CD14-positive monocyte (primary cell): ENCODE data around the gene ZNF710. TPM values are rescaled to one million over a fixed set of nuclear protein-coding genes. Genes with fewer than 3 reads are reported as not detected.

Source experiments
- DNase-seq, 3 donors: peaks; one replicate each; pipeline ENCODE4 v3.0.0-alpha.2; 2011 to 2022
- H2AFZ ChIP-seq: 2 replicates; pipeline ENCODE4 v1.6.0; 2012; ENCODE audit warnings: mild to moderate bottlenecking, low read depth, low read length, inconsistent platforms; ENCODE audit not compliant: insufficient read depth, poor library complexity, severe bottlenecking
- H3K27ac ChIP-seq, 2 donors: 1 replicate in 1 of 2; 2 replicates in 1 of 2; pipeline ENCODE4 v1.5.1; 2012 to 2013; ENCODE audit warnings: low read length in 2 of 2, control low read depth in 1 of 2, inconsistent platforms in 1 of 2, low read depth in 1 of 2, mild to moderate bottlenecking in 1 of 2
- H3K27me3 ChIP-seq, 2 donors: one replicate each; pipeline versions ENCODE4 v1.6.0 to v1.6.1; 2011 to 2013; ENCODE audit warnings: low read length in 2 of 2; ENCODE audit not compliant: control insufficient read depth in 2 of 2, insufficient read depth in 2 of 2
- H3K36me3 ChIP-seq, 2 donors: replicated peaks in 1 of 2; 1 replicate in 1 of 2; 2 replicates in 1 of 2; pipeline versions ENCODE4 v1.5.1 to v1.6.1; 2012 to 2013; ENCODE audit warnings: low read length in 2 of 2, control low read depth in 1 of 2, inconsistent platforms in 1 of 2, mild to moderate bottlenecking in 1 of 2; ENCODE audit not compliant: insufficient read depth in 2 of 2, control insufficient read depth in 1 of 2
- H3K4me1 ChIP-seq, 2 donors: 1 replicate in 1 of 2; 2 replicates in 1 of 2; pipeline versions ENCODE4 v1.5.1 to v1.6.1; 2012 to 2013; ENCODE audit warnings: low read length in 2 of 2, control low read depth in 1 of 2, inconsistent platforms in 1 of 2, mild to moderate bottlenecking in 1 of 2, moderate library complexity in 1 of 2; ENCODE audit not compliant: insufficient read depth in 2 of 2, control insufficient read depth in 1 of 2
- H3K4me2 ChIP-seq: replicated peaks from 2 replicates; pipeline ENCODE3; 2012; ENCODE audit warnings: low read length, moderate library complexity, mild to moderate bottlenecking; ENCODE audit not compliant: poor library complexity, severe bottlenecking; ENCODE audit errors: extremely low read depth
- H3K4me3 ChIP-seq, 3 experiments: fragments of 200-600 bp in 1 of 3; sonication (generic) in 1 of 3; replicated peaks in 1 of 3; 1 replicate in 2 of 3; 2 replicates in 1 of 3; pipeline ENCODE4 v1.5.1; 2011 to 2013; ENCODE audit warnings: low read length in 3 of 3, mild to moderate bottlenecking in 3 of 3, control low read depth in 2 of 3, low read depth in 2 of 3, inconsistent platforms in 1 of 3, moderate library complexity in 1 of 3
- H3K79me2 ChIP-seq: 2 replicates; pipeline ENCODE4 v1.6.0; 2012; ENCODE audit warnings: mild to moderate bottlenecking, control low read depth, inconsistent platforms, low read length, moderate library complexity; ENCODE audit not compliant: insufficient read depth
- H3K9ac ChIP-seq: 2 replicates; pipeline ENCODE4 v1.6.0; 2017; ENCODE audit warnings: low read length, mild to moderate bottlenecking; ENCODE audit not compliant: insufficient read depth, poor library complexity, severe bottlenecking
- H3K9me3 ChIP-seq, 2 donors: replicated peaks in 1 of 2; 1 replicate in 1 of 2; 2 replicates in 1 of 2; pipeline versions ENCODE4 v1.5.1 to v1.6.1; 2012 to 2013; ENCODE audit warnings: low read length in 2 of 2, control low read depth in 1 of 2; ENCODE audit not compliant: control insufficient read depth in 1 of 2, insufficient read depth in 1 of 2
- H4K20me1 ChIP-seq: 2 replicates; pipeline ENCODE4 v1.6.0; 2012; ENCODE audit warnings: mild to moderate bottlenecking, low read length, control low read depth, moderate library complexity; ENCODE audit not compliant: insufficient read depth
- H3K27ac Mint-ChIP-seq, 7 donors: one replicate each; pipeline ENCODE4 v1.8.0; 2020; ENCODE audit warnings: mild to moderate bottlenecking in 7 of 7, mixed read lengths in 7 of 7, moderate library complexity in 6 of 7, inconsistent platforms in 2 of 7
- H3K27me3 Mint-ChIP-seq, 3 donors: one replicate each; pipeline ENCODE4 v1.8.0; 2021 to 2022; ENCODE audit warnings: low read depth in 3 of 3, mild to moderate bottlenecking in 3 of 3, mixed read lengths in 3 of 3, moderate library complexity in 3 of 3, inconsistent platforms in 1 of 3
- H3K36me3 Mint-ChIP-seq, 2 donors: one replicate each; pipeline ENCODE4 v1.8.0; 2020; ENCODE audit warnings: mixed read lengths in 2 of 2, inconsistent platforms in 1 of 2, mild to moderate bottlenecking in 1 of 2
- H3K4me1 Mint-ChIP-seq: one replicate; pipeline ENCODE4 v1.8.0; 2020; ENCODE audit warnings: mild to moderate bottlenecking, mixed read lengths
- H3K4me3 Mint-ChIP-seq, 2 donors: one replicate each; pipeline ENCODE4 v1.8.0; 2020; ENCODE audit warnings: mild to moderate bottlenecking in 2 of 2, mixed read lengths in 2 of 2, moderate library complexity in 1 of 2
- H3K9me3 Mint-ChIP-seq, 7 donors: one replicate each; pipeline ENCODE4 v1.8.0; 2020 to 2022; ENCODE audit warnings: mixed read lengths in 7 of 7, mild to moderate bottlenecking in 6 of 7, moderate library complexity in 6 of 7, inconsistent platforms in 2 of 7
- WGBS: methylation state at CpG from one replicate; pipeline ENCODE4 v1.1.5; 2013; ENCODE audit warnings: missing lambda C conversion rate; ENCODE audit not compliant: insufficient coverage; 5-methylcytosine and 5-hydroxymethylcytosine counted together
- intact Hi-C, 2 donors: fragments of 100-400 bp; cut with micrococcal nuclease; formaldehyde crosslinking; loops; one replicate each; pipeline versions ENCODE4 v1.15.0 to v1.15.1; 2023
- polyA plus RNA-seq, 3 donors: library from polyadenylated mRNA; depleted of rRNA in 1 of 3; unstranded in 2 of 3; stranded (reverse) in 1 of 3; fragments of 300-500 nt in 2 of 3; fragments of >200 nt in 1 of 3; fragmentation: Illumina TruSeq in 2 of 3; gene quantifications; 1 replicate in 2 of 3; 2 replicates in 1 of 3; pipeline ENCODE4 v1.2.3, GENCODE V29; 2012 to 2021
- TF ChIP-seq, protein P1 (sequence below): fragments of 200-600 bp; IDR thresholded peaks from one replicate; pipeline ENCODE4 v1.8.0; 2022; ENCODE audit warnings: antibody characterized with exemption, mild to moderate bottlenecking

Gene ZNF710
- polyA plus RNA-seq, 3 donors: 3.4 to 45.6 (median 4.8) TPM

DNA sequence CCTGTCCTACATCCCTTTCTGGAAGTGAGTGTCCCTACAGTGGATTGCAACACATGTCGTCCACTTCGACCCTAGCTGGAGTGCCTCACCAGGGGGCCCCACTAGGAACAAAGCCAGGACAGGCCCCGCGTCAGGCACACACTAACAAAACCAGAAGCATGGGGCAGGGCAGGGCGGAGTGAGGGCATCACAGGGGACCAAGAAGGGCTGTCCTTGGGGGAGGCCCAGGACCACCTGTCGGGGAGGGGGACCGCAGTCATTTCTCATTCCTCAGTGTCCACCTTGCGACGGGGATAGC lies 79.3 kb downstream of the ZNF710 start:
- intact Hi-C loops: no loop called here
- Histone ChIP-seq H3K27me3 (no peaks in the 10 kb centered on the region), H4K20me1 (peaks cover 17% of the 10 kb centered on the region), H3K9me3 (no peaks in the 10 kb centered on the region), H3K36me3 (peaks cover 80 to 90% of the 10 kb centered on the region in 2 donors), H3K9ac (no peak overlapping the region), H3K4me3 (no peak overlapping the region), H2AFZ (no peak overlapping the region), H3K4me1 (peaks cover 0 to 10% of the 10 kb centered on the region in 2 donors), H3K79me2 (peaks cover 4% of the 10 kb centered on the region), H3K27ac (peak overlapping the region in 1 of 2 donors; percentile 53), H3K4me2 (no peak overlapping the region)
- peak overlapping the region in 2 of 7 donors; percentile 61 to 73 for H3K27ac Mint-ChIP-seq
- no peaks in the 10 kb centered on the region for H3K9me3 Mint-ChIP-seq
- WGBS: 77% methylated on average over 9 of the region's 9 CpGs
- DNase-seq: no peak
- H3K4me1 Mint-ChIP-seq: peaks cover 6% of the 10 kb centered on the region
- peaks cover 65 to 94% of the 10 kb centered on the region in 2 donors for H3K36me3 Mint-ChIP-seq
- TF ChIP-seq, protein P1, sequence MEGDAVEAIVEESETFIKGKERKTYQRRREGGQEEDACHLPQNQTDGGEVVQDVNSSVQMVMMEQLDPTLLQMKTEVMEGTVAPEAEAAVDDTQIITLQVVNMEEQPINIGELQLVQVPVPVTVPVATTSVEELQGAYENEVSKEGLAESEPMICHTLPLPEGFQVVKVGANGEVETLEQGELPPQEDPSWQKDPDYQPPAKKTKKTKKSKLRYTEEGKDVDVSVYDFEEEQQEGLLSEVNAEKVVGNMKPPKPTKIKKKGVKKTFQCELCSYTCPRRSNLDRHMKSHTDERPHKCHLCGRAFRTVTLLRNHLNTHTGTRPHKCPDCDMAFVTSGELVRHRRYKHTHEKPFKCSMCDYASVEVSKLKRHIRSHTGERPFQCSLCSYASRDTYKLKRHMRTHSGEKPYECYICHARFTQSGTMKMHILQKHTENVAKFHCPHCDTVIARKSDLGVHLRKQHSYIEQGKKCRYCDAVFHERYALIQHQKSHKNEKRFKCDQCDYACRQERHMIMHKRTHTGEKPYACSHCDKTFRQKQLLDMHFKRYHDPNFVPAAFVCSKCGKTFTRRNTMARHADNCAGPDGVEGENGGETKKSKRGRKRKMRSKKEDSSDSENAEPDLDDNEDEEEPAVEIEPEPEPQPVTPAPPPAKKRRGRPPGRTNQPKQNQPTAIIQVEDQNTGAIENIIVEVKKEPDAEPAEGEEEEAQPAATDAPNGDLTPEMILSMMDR: no peak
- peaks cover 0 to 2% (median 2%) of the 10 kb centered on the region in 3 donors for H3K27me3 Mint-ChIP-seq
- no peak overlapping the region for H3K4me3 Mint-ChIP-seq

DNA sequence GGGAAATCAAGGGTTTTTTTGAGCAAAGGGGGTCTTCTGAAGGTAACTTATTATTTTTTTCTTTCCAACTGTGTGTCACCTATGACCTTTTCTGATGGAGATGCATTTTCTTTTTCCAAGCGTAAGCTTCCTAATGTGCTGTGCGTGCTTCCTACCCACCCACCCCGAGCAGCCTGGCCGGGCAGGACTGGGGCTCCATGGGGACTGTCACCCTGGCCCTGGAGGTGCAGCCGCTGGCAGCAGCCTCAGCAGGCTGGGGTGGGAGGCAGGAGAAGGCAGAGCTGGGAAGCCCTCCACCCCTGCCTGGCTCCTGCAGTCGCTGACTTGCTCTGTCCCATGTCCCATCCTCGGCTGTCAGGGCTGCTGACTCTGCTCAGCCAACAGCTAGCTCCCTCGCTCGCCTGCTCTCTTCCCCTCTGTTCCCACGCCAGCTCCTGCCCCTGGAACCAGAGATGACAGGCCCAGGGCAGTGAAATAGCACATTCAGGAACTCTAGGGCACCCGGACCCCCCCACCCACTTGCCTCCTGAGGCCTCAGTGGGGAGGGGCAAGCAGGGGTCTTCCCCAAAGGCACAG lies 79.8 kb downstream of the ZNF710 start:
- Histone ChIP-seq H3K4me3 (no peak overlapping the region), H3K36me3 (peaks cover 75 to 85% of the 10 kb centered on the region in 2 donors), H4K20me1 (peaks cover 17% of the 10 kb centered on the region), H3K4me2 (no peak overlapping the region), H3K9me3 (no peaks in the 10 kb centered on the region), H3K27me3 (no peaks in the 10 kb centered on the region), H3K4me1 (peaks cover 2 to 15% of the 10 kb centered on the region in 2 donors), H2AFZ (no peak overlapping the region), H3K27ac (peak overlapping the region; percentile 9 to 53), H3K9ac (no peak overlapping the region), H3K79me2 (peaks cover 4% of the 10 kb centered on the region)
- intact Hi-C loops: no loop called here
- TF ChIP-seq, protein P1: no peak
- H3K27me3 Mint-ChIP-seq: peaks cover 0 to 2% (median 2%) of the 10 kb centered on the region in 3 donors
- DNase-seq: no peak
- H3K4me3 Mint-ChIP-seq: no peak overlapping the region
- WGBS: 87% methylated on average over 6 of the region's 11 CpGs
- H3K9me3 Mint-ChIP-seq: no peaks in the 10 kb centered on the region
- peak overlapping the region in 3 of 7 donors; percentile 33 to 73 (median 61) for H3K27ac Mint-ChIP-seq
- H3K36me3 Mint-ChIP-seq: peaks cover 60 to 91% of the 10 kb centered on the region in 2 donors
- peaks cover 11% of the 10 kb centered on the region for H3K4me1 Mint-ChIP-seq
